Thyroid gland (tissue), 4 donors: ENCODE data around the gene ADAMTS17.

Experiments
- POLR2A ChIP-seq, 2 donors: fragments of 450-650 bp; IDR thresholded peaks; one replicate each; pipeline ENCODE4 v1.6.1; 2017; ENCODE audit warnings: antibody characterized with exemption in 2 of 2, mild to moderate bottlenecking in 2 of 2, moderate library complexity in 1 of 2
- TF ChIP-seq, protein P1 (sequence below), 6 experiments: fragments of 200-600 bp in 3 of 6; fragments of 450-650 bp in 3 of 6; sonication (generic) in 3 of 6; IDR thresholded peaks; one replicate each; pipeline ENCODE4 v1.5.1; 2016 to 2019; ENCODE audit warnings: antibody characterized with exemption in 6 of 6, mild to moderate bottlenecking in 2 of 6, inconsistent platforms in 1 of 6, moderate library complexity in 1 of 6

DNA sequence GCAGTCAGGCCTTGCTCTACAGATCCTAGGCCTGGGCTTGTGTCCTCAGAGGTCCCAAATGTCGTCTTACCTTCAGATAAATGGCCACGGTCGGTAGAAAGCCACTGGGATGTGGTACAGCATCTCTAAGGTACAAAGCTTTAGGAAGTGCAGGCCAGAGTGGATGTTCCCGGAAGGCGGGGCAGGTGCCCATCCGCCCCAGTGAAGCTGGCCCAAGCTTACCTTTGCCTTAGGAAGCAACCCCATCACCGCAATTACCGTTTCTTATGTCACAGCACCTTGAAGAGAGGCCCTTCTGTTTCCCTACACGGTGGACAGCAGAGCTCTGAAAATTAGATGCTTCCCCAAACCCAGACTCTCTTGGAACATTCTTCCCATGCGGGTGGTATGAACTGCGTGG, 368.4 kb downstream of the ADAMTS17 start:
- TF ChIP-seq, protein P1, sequence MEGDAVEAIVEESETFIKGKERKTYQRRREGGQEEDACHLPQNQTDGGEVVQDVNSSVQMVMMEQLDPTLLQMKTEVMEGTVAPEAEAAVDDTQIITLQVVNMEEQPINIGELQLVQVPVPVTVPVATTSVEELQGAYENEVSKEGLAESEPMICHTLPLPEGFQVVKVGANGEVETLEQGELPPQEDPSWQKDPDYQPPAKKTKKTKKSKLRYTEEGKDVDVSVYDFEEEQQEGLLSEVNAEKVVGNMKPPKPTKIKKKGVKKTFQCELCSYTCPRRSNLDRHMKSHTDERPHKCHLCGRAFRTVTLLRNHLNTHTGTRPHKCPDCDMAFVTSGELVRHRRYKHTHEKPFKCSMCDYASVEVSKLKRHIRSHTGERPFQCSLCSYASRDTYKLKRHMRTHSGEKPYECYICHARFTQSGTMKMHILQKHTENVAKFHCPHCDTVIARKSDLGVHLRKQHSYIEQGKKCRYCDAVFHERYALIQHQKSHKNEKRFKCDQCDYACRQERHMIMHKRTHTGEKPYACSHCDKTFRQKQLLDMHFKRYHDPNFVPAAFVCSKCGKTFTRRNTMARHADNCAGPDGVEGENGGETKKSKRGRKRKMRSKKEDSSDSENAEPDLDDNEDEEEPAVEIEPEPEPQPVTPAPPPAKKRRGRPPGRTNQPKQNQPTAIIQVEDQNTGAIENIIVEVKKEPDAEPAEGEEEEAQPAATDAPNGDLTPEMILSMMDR (IDR thresholded peaks at IDR 0.05): no peak
- no peak for TF ChIP-seq POLR2A (IDR thresholded peaks at IDR 0.05)
